Ectodermal cell (in vitro differentiated cells): Measurements from ENCODE around the gene EFNA2.

Experiments used
- H3K27ac ChIP-seq: 2 replicates; pipeline ENCODE4 v1.7.0; 2013; ENCODE audit warnings: mild to moderate bottlenecking, low read depth, low read length; ENCODE audit not compliant: insufficient read depth, poor library complexity, severe bottlenecking
- H3K27me3 ChIP-seq: 2 replicates; pipeline ENCODE4 v1.7.0; 2013; ENCODE audit warnings: mild to moderate bottlenecking, low read length; ENCODE audit not compliant: insufficient read depth, control insufficient read depth, poor library complexity, severe bottlenecking
- H3K36me3 ChIP-seq: one replicate; pipeline ENCODE4 v1.7.0; 2013; ENCODE audit warnings: low read length; ENCODE audit not compliant: control insufficient read depth, insufficient read depth
- H3K4me1 ChIP-seq: one replicate; pipeline ENCODE4 v1.7.0; 2013; ENCODE audit warnings: low read length; ENCODE audit not compliant: control insufficient read depth, insufficient read depth
- H3K4me3 ChIP-seq: 2 replicates; pipeline ENCODE4 v1.7.0; 2013; ENCODE audit warnings: low read depth, low read length, control low read depth; ENCODE audit not compliant: insufficient read depth
- H3K9me3 ChIP-seq: 2 replicates; pipeline ENCODE4 v1.7.0; 2013; ENCODE audit warnings: mild to moderate bottlenecking, low read length, moderate library complexity; ENCODE audit not compliant: control insufficient read depth
- WGBS, 2 experiments: methylation state at CpG; one replicate each; pipeline ENCODE4 v1.1.7; 2013; ENCODE audit warnings: missing lambda C conversion rate in 2 of 2; 5-methylcytosine and 5-hydroxymethylcytosine counted together

The EFNA2 gene

GRCh38 chr19:1279782-1280341, 5.8 kb upstream of the EFNA2 start:
- peaks cover 11% of the 10 kb centered on the region for H3K4me1 ChIP-seq
- H3K9me3 ChIP-seq: no peaks in the 10 kb centered on the region
- 44 to 47% methylated on average over 10 of the region's 10 CpGs for WGBS, 2 experiments
- peaks cover 4% of the 10 kb centered on the region for H3K36me3 ChIP-seq
- no peak overlapping the region for H3K27ac ChIP-seq
- H3K27me3 ChIP-seq: peaks cover 16% of the 10 kb centered on the region
- no peak overlapping the region for H3K4me3 ChIP-seq

- Histone ChIP-seq H3K4me3 (no peak overlapping the region), H3K4me1 (peaks cover 11% of the 10 kb centered on the region), H3K36me3 (peaks cover 4% of the 10 kb centered on the region), H3K9me3 (no peaks in the 10 kb centered on the region), H3K27me3 (peaks cover 24% of the 10 kb centered on the region), H3K27ac (no peak overlapping the region)
- 94% methylated on average over 53 of the region's 53 CpGs for WGBS, 2 experiments
Observed at GRCh38 chr19:1280636-1281568, 4.8 kb upstream of the EFNA2 start.

GRCh38 chr19:1281569-1282287, 3.9 kb upstream of the EFNA2 start:
- Histone ChIP-seq H3K36me3 (peaks cover 4% of the 10 kb centered on the region), H3K4me1 (peaks cover 4% of the 10 kb centered on the region), H3K27me3 (peaks cover 29% of the 10 kb centered on the region), H3K27ac (no peak overlapping the region), H3K4me3 (no peak overlapping the region), H3K9me3 (no peaks in the 10 kb centered on the region)
- WGBS, 2 experiments: 82 to 83% methylated on average over 15 of the region's 15 CpGs

- Histone ChIP-seq H3K27me3 (peaks cover 31% of the 10 kb centered on the region), H3K36me3 (no peaks in the 10 kb centered on the region), H3K9me3 (no peaks in the 10 kb centered on the region), H3K4me3 (no peak overlapping the region), H3K4me1 (peaks cover 6% of the 10 kb centered on the region), H3K27ac (no peak overlapping the region)
- WGBS, 2 experiments: 86% methylated on average over 18 of the region's 18 CpGs
Observed at GRCh38 chr19:1282588-1283206, 3.0 kb upstream of the EFNA2 start.

- H3K9me3 ChIP-seq: no peaks in the 10 kb centered on the region
- H3K27me3 ChIP-seq: peaks cover 31% of the 10 kb centered on the region
- H3K27ac ChIP-seq: no peak overlapping the region
- no peak overlapping the region for H3K4me3 ChIP-seq
- 75 to 77% methylated on average over 29 of the region's 29 CpGs for WGBS, 2 experiments
- no peaks in the 10 kb centered on the region for H3K36me3 ChIP-seq
- peaks cover 13% of the 10 kb centered on the region for H3K4me1 ChIP-seq
Observed at GRCh38 chr19:1283207-1283916, 2.3 kb upstream of the EFNA2 start.

- Histone ChIP-seq H3K9me3 (no peaks in the 10 kb centered on the region), H3K4me3 (no peak overlapping the region), H3K4me1 (peaks cover 13% of the 10 kb centered on the region), H3K27ac (no peak overlapping the region), H3K27me3 (peaks cover 31% of the 10 kb centered on the region), H3K36me3 (no peaks in the 10 kb centered on the region)
- WGBS, 2 experiments: 89 to 92% methylated on average over 12 of the region's 12 CpGs
Observed at GRCh38 chr19:1283917-1284292, 1.8 kb upstream of the EFNA2 start.

- 76 to 83% methylated on average over 20 of the region's 20 CpGs for WGBS, 2 experiments
- Histone ChIP-seq H3K27ac (no peak overlapping the region), H3K4me3 (no peak overlapping the region)
Observed at GRCh38 chr19:1284293-1284978, 1.2 kb upstream of the EFNA2 start.

GRCh38 chr19:1284979-1285736, 515 bp upstream of the EFNA2 start:
- Histone ChIP-seq H3K27me3 (peaks cover 31% of the 10 kb centered on the region), H3K27ac (no peak overlapping the region), H3K9me3 (no peaks in the 10 kb centered on the region), H3K4me1 (peaks cover 14% of the 10 kb centered on the region), H3K36me3 (no peaks in the 10 kb centered on the region), H3K4me3 (peak overlapping the region; percentile 35)
- 22 to 24% methylated on average over 51 of the region's 51 CpGs for WGBS, 2 experiments

More at GRCh38 chr19:1284293-1284978, 1.2 kb upstream of the EFNA2 start:
- H3K27me3 ChIP-seq: peaks cover 31% of the 10 kb centered on the region
- H3K9me3 ChIP-seq: no peaks in the 10 kb centered on the region
- H3K36me3 ChIP-seq: no peaks in the 10 kb centered on the region
- peaks cover 13% of the 10 kb centered on the region for H3K4me1 ChIP-seq
